ENCODE results near the gene PLET1. TPM values are rescaled to one million over a fixed set of nuclear protein-coding genes. Genes with fewer than 3 reads are reported as not detected.
A peak's percentile ranks its signal among the peaks of the same experiment; 100 is the strongest.

PLET1 gene
- total RNA-seq, 1 experiment from 2014 or later: not detected

GRCh38 chr11:112292785-112293407, 32.2 kb upstream of the PLET1 start:
- H3K27me3 ChIP-seq (ENCODE audit: insufficient read depth, low read length): no peaks in the 10 kb centered on the region
- RAD21 ChIA-PET (ENCODE audit: low non-redundant PET in 1 of 2, low total read pairs in 2 of 2, uncharacterized antibody in 2 of 2, unreplicated experiment in 2 of 2): no interaction called here
- no peaks in the 10 kb centered on the region for H3K9me3 ChIP-seq (ENCODE audit: control insufficient read depth in 1 of 2, insufficient read depth in 1 of 2, low read depth in 1 of 2, low read length in 2 of 2)
- H3K36me3 ChIP-seq (ENCODE audit: control insufficient read depth in 1 of 2, insufficient read depth in 2 of 2, low read length in 2 of 2): no peaks in the 10 kb centered on the region
- BruUV-seq (replicated peaks): no TSS peak
- H3K27ac ChIP-seq (ENCODE audit: low read depth, low read length): no peak overlapping the region
- H4K20me1 ChIP-seq (ENCODE audit: insufficient read depth): no peaks in the 10 kb centered on the region
- TF ChIP-seq SP1 (IDR thresholded peaks at IDR 0.05; ENCODE audit: low read depth): no peak
- no peak for TF ChIP-seq ZNF274 (IDR thresholded peaks at IDR 0.05; ENCODE audit: low read depth, low read length)
- no peak for TF ChIP-seq TCF7L2 (IDR thresholded peaks at IDR 0.05; ENCODE audit: borderline replicate concordance, extremely low read depth, insufficient read depth, insufficient read length)
- no peak for TF ChIP-seq FOSL1 (IDR thresholded peaks at IDR 0.05; ENCODE audit: low read depth)
- TF ChIP-seq EGR1 (IDR thresholded peaks at IDR 0.05; ENCODE audit: low read depth): no peak
- TF ChIP-seq JUND (IDR thresholded peaks at IDR 0.05): peak; percentile 22; the same call in 1 of the 2 replicates
- TF ChIP-seq CEBPB (IDR thresholded peaks at IDR 0.05; ENCODE audit: low read depth): peak; percentile 45; the same call in 1 of the 2 replicates
- TF ChIP-seq, protein P1, sequence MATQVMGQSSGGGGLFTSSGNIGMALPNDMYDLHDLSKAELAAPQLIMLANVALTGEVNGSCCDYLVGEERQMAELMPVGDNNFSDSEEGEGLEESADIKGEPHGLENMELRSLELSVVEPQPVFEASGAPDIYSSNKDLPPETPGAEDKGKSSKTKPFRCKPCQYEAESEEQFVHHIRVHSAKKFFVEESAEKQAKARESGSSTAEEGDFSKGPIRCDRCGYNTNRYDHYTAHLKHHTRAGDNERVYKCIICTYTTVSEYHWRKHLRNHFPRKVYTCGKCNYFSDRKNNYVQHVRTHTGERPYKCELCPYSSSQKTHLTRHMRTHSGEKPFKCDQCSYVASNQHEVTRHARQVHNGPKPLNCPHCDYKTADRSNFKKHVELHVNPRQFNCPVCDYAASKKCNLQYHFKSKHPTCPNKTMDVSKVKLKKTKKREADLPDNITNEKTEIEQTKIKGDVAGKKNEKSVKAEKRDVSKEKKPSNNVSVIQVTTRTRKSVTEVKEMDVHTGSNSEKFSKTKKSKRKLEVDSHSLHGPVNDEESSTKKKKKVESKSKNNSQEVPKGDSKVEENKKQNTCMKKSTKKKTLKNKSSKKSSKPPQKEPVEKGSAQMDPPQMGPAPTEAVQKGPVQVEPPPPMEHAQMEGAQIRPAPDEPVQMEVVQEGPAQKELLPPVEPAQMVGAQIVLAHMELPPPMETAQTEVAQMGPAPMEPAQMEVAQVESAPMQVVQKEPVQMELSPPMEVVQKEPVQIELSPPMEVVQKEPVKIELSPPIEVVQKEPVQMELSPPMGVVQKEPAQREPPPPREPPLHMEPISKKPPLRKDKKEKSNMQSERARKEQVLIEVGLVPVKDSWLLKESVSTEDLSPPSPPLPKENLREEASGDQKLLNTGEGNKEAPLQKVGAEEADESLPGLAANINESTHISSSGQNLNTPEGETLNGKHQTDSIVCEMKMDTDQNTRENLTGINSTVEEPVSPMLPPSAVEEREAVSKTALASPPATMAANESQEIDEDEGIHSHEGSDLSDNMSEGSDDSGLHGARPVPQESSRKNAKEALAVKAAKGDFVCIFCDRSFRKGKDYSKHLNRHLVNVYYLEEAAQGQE (IDR thresholded peaks at IDR 0.05; ENCODE audit: low read depth): no peak
- TF ChIP-seq, protein P2, sequence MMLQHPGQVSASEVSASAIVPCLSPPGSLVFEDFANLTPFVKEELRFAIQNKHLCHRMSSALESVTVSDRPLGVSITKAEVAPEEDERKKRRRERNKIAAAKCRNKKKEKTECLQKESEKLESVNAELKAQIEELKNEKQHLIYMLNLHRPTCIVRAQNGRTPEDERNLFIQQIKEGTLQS (IDR thresholded peaks at IDR 0.05): 0 out of 2 replicates have a peak, but pooled peaks have one; percentile 35
- TF ChIP-seq ZFX (IDR thresholded peaks at IDR 0.05): no peak
- CTCF ChIA-PET: no interaction called here
- no peaks in the 10 kb centered on the region for H3K9me2 ChIP-seq (ENCODE audit: insufficient read depth)
- no peak overlapping the region for H3K4me3 ChIP-seq (replicated peaks in 1 of 2; ENCODE audit: low read depth in 1 of 2, low read length in 2 of 2)
- ATAC-seq (no peak), DNase-seq (ENCODE audit: low read depth, low spot score) (no peak)
- POLR2A ChIA-PET: no interaction called here
- no peak overlapping the region for H2AFZ ChIP-seq (ENCODE audit: low read depth, low read length, poor library complexity, severe bottlenecking)
- H3K9ac ChIP-seq (ENCODE audit: low read length): no peak overlapping the region
- no peak overlapping the region for H3K4me2 ChIP-seq (ENCODE audit: low read length)
- no peaks in the 10 kb centered on the region for H3K79me2 ChIP-seq (ENCODE audit: insufficient read depth, low read length)
- intact Hi-C loops (cut with micrococcal nuclease): loop anchor here (5.0 to 10.0 kb wide), 2 partner anchors 499 to 822 kb away; no protein-coding TSS in a partner anchor
- peaks cover 2 to 25% of the 10 kb centered on the region in 2 experiments; a peak in 3 of 4 replicates for H3K4me1 ChIP-seq (ENCODE audit: control insufficient read depth in 1 of 2, insufficient read depth in 2 of 2, low read length in 2 of 2)

Data from HCT116 (cell line).